ENCODE results near the gene ID1.
A peak's percentile ranks its signal among the peaks of the same experiment; 100 is the strongest.

Gene ID1

GRCh38 chr20:31638816-31639215 is 33.7 kb downstream of the ID1 start:
- DNase-seq, result no peak

GRCh38 chr20:31640259-31640658 is 35.2 kb downstream of the ID1 start:
- DNase-seq, result no peak

- DNase-seq, result no peak
Measured at GRCh38 chr20:31641391-31641790, 36.3 kb downstream of the ID1 start.

- no peak for DNase-seq
Measured at GRCh38 chr20:31642837-31643236, 37.7 kb downstream of the ID1 start.

- DNase-seq, result no peak
Measured at GRCh38 chr20:31643522-31643921, 38.4 kb downstream of the ID1 start.

- no peak for DNase-seq
Measured at GRCh38 chr20:31644701-31645100, 39.6 kb downstream of the ID1 start.

GRCh38 chr20:31648104-31648503 is 43.0 kb downstream of the ID1 start:
- DNase-seq, result peak; percentile 60

- no peak for DNase-seq
Measured at GRCh38 chr20:31652917-31653396, 47.9 kb downstream of the ID1 start.

- DNase-seq, result no peak
Measured at GRCh38 chr20:31653561-31653960, 48.5 kb downstream of the ID1 start.

- DNase-seq, result no peak
Measured at GRCh38 chr20:31654534-31654933, 49.4 kb downstream of the ID1 start.
